GM12872 (cell line): ENCODE results near the gene CXXC5.
A peak's percentile ranks its signal among the peaks of the same experiment; 100 is the strongest.

Source experiments
- CTCF ChIP-seq: IDR thresholded peaks from 3 replicates; pipeline ENCODE4 v1.5.1; 2011; ENCODE audit warnings: low read depth, mild to moderate bottlenecking, low read length, moderate library complexity; ENCODE audit not compliant: insufficient read depth

Gene CXXC5

DNA sequence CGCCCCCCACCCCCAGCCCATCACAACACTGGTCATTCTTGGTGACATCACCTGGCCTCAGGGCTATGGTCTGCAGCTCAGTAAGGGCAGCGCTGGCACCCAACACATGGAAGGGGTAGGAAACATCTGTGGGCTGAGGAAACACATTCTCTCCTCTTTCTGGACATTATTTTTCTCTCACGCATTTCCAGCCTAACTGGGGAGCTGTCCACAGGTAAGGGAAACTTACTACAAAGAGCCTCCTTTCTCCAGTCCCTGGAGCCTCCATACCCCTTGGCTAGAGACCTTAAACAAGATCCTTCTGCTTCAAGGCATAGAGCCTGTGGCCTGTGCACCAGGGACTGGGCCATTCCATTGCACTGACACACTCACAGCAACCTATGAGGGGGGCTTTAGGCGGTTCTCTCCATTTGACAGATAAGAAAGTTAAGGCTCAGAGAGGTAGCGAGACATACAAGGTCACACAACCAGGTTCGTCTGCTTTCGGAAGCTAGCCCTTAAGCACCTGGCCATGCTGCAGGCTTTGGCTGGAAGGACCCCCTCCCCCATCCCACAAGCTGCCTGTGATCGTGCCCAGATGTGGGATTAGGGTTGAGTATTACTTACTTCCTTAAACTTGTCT is 40.7 kb downstream of the CXXC5 start:
- no peak for TF ChIP-seq CTCF

GRCh38 chr5:139689631-139690063 is 41.5 kb downstream of the CXXC5 start:
- no peak for TF ChIP-seq CTCF

GRCh38 chr5:139690064-139690802 is 42.1 kb downstream of the CXXC5 start:
- peak; percentile 65; the same call in 2 of the 3 replicates for TF ChIP-seq CTCF

DNA sequence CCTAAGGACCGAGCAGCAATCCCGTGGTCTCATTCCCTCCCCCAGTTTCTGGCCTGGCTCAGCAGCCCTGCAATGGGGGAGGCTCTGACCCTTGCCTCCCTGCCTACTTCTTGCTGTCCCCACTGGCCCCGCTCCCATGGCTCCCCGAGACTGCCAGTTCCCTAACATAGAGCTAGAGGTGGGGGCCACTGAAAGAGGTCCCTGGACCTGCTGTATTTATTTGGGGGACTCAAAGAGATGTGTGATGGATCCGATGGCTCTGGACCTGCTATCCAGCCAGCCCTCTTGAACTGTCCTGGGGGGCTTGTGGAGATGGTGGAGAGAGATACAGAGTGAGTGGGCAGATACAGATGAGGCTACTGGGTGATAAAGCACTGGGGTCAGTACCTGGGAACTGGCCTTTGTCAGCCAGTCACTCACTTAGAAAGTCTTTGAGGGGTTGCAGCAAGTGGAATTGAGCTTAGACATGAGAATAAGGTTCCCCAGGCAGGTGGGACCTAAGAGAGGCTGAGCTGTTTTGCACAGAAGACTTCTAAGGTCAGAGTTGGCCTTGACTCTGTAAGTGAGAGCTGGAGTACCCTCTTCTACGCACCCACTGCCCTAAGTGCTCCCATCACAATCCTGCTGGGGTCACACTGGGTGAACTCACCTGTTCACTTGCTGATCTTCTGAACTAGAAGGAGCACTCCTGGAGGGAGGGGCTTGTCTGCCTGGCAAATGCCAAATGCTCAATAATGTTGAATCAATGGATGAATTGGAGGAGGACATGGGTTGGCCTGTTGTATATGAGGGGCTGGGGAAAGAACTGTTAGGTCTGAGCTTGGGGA is 42.9 kb downstream of the CXXC5 start:
- no peak for TF ChIP-seq CTCF

- TF ChIP-seq CTCF, result no peak
These were observed 44.0 kb downstream of the CXXC5 start for GRCh38 chr5:139692148-139692547.

DNA sequence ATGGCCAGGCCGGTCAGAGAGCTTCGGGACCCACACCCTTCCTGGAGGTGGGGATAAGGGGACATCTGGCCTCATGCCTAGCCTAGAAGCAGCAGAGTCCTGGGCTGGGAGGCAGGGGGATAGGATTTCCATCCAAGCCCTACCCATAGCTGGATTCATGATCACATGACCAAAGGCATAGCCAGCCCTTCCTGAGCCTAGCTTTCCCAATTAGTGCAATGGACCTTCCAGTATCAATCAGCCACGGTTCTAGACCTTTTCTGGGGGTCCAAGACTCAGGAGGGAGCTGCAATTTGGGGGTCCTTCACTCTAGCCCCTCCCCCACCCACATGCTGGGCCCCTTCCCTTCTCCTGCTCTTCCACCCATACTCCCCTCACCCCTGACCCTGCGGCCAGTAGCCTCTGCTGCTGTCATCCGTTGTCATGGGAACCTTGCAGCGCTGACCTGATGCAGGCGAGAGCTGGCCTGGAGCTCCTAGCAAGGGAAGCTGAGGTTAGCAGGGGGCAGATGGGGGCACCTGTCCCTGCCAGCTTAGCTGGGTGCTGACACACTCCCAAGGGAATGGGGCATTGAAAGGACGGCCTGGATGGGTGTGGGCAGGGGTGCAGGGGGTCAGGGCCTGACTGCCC is 44.6 kb downstream of the CXXC5 start:
- no peak for TF ChIP-seq CTCF
